GM18867 (cell line): Measurements from ENCODE around the gene PIGBOS1.

ENCODE experiments used
- ATAC-seq: cut with Tn5 transposase; IDR thresholded peaks from one replicate; pipeline ENCODE4 v1.9.1; 2021; ENCODE audit warnings: mild to moderate bottlenecking, moderate library complexity; ENCODE audit not compliant: unreplicated experiment

Gene PIGBOS1

GRCh38 chr15:55318588-55319494 lies at the start of gene PIGBOS1, which contains the start of gene PIGB:
Gene PIGBOS1, minus strand, starts transcription at chr15:55319123. Its CDS starts 1,331 bp downstream, at chr15:55317792.
Gene PIGB, plus strand, starts transcription at chr15:55319222. Its CDS starts 29 bp downstream, at chr15:55319251.
- ATAC-seq = peak; percentile 91

GRCh38 chr15:55366981-55367380 lies 48.1 kb upstream of the PIGBOS1 start:
- ATAC-seq = no peak

GRCh38 chr15:55362641-55363040 lies 43.7 kb upstream of the PIGBOS1 start:
- ATAC-seq = no peak

- no peak for ATAC-seq
Observed at GRCh38 chr15:55361048-55361447, 42.1 kb upstream of the PIGBOS1 start.

GRCh38 chr15:55360256-55360655 lies 41.3 kb upstream of the PIGBOS1 start:
- ATAC-seq = no peak

GRCh38 chr15:55358471-55358870 lies 39.5 kb upstream of the PIGBOS1 start:
- ATAC-seq = no peak

GRCh38 chr15:55357774-55358173 lies 38.9 kb upstream of the PIGBOS1 start:
- ATAC-seq = no peak

GRCh38 chr15:55356985-55357585 lies 38.2 kb upstream of the PIGBOS1 start:
- no peak for ATAC-seq

- no peak for ATAC-seq
Observed at GRCh38 chr15:55353025-55353424, 34.1 kb upstream of the PIGBOS1 start.

GRCh38 chr15:55349282-55349681 lies 30.4 kb upstream of the PIGBOS1 start:
- ATAC-seq = no peak

- no peak for ATAC-seq
Observed at GRCh38 chr15:55348281-55348778, 29.4 kb upstream of the PIGBOS1 start.

- no peak for ATAC-seq
Observed at GRCh38 chr15:55344206-55344605, 25.3 kb upstream of the PIGBOS1 start.

GRCh38 chr15:55343168-55343567 lies 24.2 kb upstream of the PIGBOS1 start:
- no peak for ATAC-seq

- ATAC-seq = no peak
Observed at GRCh38 chr15:55337160-55337559, 18.2 kb upstream of the PIGBOS1 start.

- no peak for ATAC-seq
Observed at GRCh38 chr15:55334997-55335396, 16.1 kb upstream of the PIGBOS1 start.

- ATAC-seq = no peak
Observed at GRCh38 chr15:55334371-55334770, 15.4 kb upstream of the PIGBOS1 start.

- ATAC-seq = no peak
Observed at GRCh38 chr15:55327387-55327786, 8.5 kb upstream of the PIGBOS1 start.

GRCh38 chr15:55322467-55322866 lies 3.5 kb upstream of the PIGBOS1 start:
- ATAC-seq = no peak

GRCh38 chr15:55320963-55321362 lies 2.0 kb upstream of the PIGBOS1 start:
- ATAC-seq = no peak

- ATAC-seq = no peak
Observed at GRCh38 chr15:55320238-55320550, 1.3 kb upstream of the PIGBOS1 start.

GRCh38 chr15:55319537-55320237 lies 764 bp upstream of the PIGBOS1 start:
- peak; percentile 40 for ATAC-seq
